Gastrocnemius medialis (tissue), 4 donors: Measurements from ENCODE around the gene MAGIX.

Experiments used
- POLR2A ChIP-seq, 2 donors: fragments of 450-650 bp; IDR thresholded peaks; one replicate each; pipeline ENCODE4 v1.6.1; 2017; ENCODE audit warnings: antibody characterized with exemption in 2 of 2, mild to moderate bottlenecking in 2 of 2, moderate library complexity in 2 of 2
- TF ChIP-seq, protein P1 (sequence below), 5 experiments: fragments of 450-650 bp in 3 of 5; fragments of 200-600 bp in 2 of 5; sonication (generic) in 2 of 5; IDR thresholded peaks in 4 of 5; conservative IDR thresholded peaks in 1 of 5; 1 replicate in 4 of 5; 2 replicates in 1 of 5; pipeline ENCODE4 v1.5.1; 2016 to 2019; ENCODE audit warnings: antibody characterized with exemption in 5 of 5, mild to moderate bottlenecking in 3 of 5, moderate library complexity in 3 of 5

DNA sequence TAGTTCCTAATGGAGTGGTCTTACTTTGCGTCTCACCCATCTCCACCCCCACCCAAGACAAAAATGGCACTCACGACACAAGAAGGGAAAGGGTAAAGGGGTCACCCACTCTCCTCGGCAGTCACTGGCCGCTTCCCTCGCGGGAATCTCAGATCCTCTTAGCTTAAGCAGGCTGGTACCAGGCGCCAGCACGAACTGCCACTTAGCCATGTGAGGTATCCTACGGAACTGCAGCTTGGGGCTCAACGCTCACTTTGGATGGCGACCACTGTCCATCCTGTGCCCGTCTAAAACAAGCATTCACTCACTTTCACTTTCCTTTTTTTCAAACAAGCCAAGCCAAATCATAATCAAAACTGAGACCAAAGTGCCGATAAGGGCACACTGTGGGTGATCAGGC is 14.6 kb upstream of the MAGIX start:
- TF ChIP-seq, protein P1, sequence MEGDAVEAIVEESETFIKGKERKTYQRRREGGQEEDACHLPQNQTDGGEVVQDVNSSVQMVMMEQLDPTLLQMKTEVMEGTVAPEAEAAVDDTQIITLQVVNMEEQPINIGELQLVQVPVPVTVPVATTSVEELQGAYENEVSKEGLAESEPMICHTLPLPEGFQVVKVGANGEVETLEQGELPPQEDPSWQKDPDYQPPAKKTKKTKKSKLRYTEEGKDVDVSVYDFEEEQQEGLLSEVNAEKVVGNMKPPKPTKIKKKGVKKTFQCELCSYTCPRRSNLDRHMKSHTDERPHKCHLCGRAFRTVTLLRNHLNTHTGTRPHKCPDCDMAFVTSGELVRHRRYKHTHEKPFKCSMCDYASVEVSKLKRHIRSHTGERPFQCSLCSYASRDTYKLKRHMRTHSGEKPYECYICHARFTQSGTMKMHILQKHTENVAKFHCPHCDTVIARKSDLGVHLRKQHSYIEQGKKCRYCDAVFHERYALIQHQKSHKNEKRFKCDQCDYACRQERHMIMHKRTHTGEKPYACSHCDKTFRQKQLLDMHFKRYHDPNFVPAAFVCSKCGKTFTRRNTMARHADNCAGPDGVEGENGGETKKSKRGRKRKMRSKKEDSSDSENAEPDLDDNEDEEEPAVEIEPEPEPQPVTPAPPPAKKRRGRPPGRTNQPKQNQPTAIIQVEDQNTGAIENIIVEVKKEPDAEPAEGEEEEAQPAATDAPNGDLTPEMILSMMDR (IDR thresholded peaks at IDR 0.05 in 4 of 5, conservative IDR thresholded peaks at IDR 0.05 in 1 of 5): no peak
- TF ChIP-seq POLR2A (IDR thresholded peaks at IDR 0.05): no peak
